ENCODE data around the gene NOL4L.

- TF ChIP-seq POLR2A (IDR thresholded peaks at IDR 0.05; ENCODE audit: extremely low read depth, insufficient read length) (no peak), MYC (IDR thresholded peaks at IDR 0.05; ENCODE audit: low read depth, low read length) (no peak)
- TF ChIP-seq, protein P1, sequence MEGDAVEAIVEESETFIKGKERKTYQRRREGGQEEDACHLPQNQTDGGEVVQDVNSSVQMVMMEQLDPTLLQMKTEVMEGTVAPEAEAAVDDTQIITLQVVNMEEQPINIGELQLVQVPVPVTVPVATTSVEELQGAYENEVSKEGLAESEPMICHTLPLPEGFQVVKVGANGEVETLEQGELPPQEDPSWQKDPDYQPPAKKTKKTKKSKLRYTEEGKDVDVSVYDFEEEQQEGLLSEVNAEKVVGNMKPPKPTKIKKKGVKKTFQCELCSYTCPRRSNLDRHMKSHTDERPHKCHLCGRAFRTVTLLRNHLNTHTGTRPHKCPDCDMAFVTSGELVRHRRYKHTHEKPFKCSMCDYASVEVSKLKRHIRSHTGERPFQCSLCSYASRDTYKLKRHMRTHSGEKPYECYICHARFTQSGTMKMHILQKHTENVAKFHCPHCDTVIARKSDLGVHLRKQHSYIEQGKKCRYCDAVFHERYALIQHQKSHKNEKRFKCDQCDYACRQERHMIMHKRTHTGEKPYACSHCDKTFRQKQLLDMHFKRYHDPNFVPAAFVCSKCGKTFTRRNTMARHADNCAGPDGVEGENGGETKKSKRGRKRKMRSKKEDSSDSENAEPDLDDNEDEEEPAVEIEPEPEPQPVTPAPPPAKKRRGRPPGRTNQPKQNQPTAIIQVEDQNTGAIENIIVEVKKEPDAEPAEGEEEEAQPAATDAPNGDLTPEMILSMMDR (IDR thresholded peaks at IDR 0.05; ENCODE audit: low read depth, low read length) = no peak
- TF ChIP-seq, protein P2, sequence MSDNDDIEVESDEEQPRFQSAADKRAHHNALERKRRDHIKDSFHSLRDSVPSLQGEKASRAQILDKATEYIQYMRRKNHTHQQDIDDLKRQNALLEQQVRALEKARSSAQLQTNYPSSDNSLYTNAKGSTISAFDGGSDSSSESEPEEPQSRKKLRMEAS (IDR thresholded peaks at IDR 0.05; ENCODE audit: low read depth, low read length) = no peak
Measured at GRCh38 chr20:32431457-32431856, 153.7 kb downstream of the NOL4L start.

All from NB4 (cell line).